Choroid plexus epithelial cell (primary cell): ENCODE data around the gene LRIF1.

Experiments used
- DNase-seq: peaks from one replicate; pipeline ENCODE4 v3.0.0-alpha.2; 2010; ENCODE audit warnings: low read depth
- H3K4me3 ChIP-seq: 2 replicates; pipeline ENCODE4 v1.5.1; 2011; ENCODE audit warnings: low read depth, mild to moderate bottlenecking, control low read depth, low read length, moderate library complexity
- CTCF ChIP-seq: conservative IDR thresholded peaks from 2 replicates; pipeline ENCODE4 v1.5.1; 2011; ENCODE audit warnings: low read depth, mild to moderate bottlenecking, control low read depth, inconsistent platforms, low read length, moderate library complexity

Gene LRIF1

GRCh38 chr1:110928904-110929303 lies 34.8 kb downstream of the LRIF1 start:
- no peak for TF ChIP-seq CTCF

GRCh38 chr1:110928191-110928590 lies 35.5 kb downstream of the LRIF1 start:
- H3K4me3 ChIP-seq = no peak overlapping the region
- no peak for DNase-seq
- TF ChIP-seq CTCF = no peak

More at GRCh38 chr1:110928904-110929303, 34.8 kb downstream of the LRIF1 start:
- H3K4me3 ChIP-seq = no peak overlapping the region
- no peak for DNase-seq

- no peak for DNase-seq
- no peak for TF ChIP-seq CTCF
- no peak overlapping the region for H3K4me3 ChIP-seq
These were observed 36.1 kb downstream of the LRIF1 start for GRCh38 chr1:110927484-110928075.

- H3K4me3 ChIP-seq = no peak overlapping the region
- no peak for DNase-seq
- TF ChIP-seq CTCF = no peak
These were observed 41.8 kb downstream of the LRIF1 start for GRCh38 chr1:110921953-110922352.

- no peak overlapping the region for H3K4me3 ChIP-seq
- TF ChIP-seq CTCF = no peak
- DNase-seq = no peak
These were observed 45.7 kb downstream of the LRIF1 start for GRCh38 chr1:110918016-110918415.

- H3K4me3 ChIP-seq = no peak overlapping the region
- DNase-seq = peak; percentile 17
- no peak for TF ChIP-seq CTCF
These were observed 46.9 kb downstream of the LRIF1 start for GRCh38 chr1:110916669-110917306.

GRCh38 chr1:110916274-110916668 lies 47.5 kb downstream of the LRIF1 start:
- no peak for DNase-seq
- TF ChIP-seq CTCF = no peak
- no peak overlapping the region for H3K4me3 ChIP-seq
